NCI-H774 (cell line): ENCODE measurements around the gene TSPAN15.
"Not testable (repeated sequence)": the region's sequence is repeated elsewhere in the genome, so short reads cannot be mapped to it uniquely, and the experiment has no call there.

Source experiments
- DNase-seq: peaks from one replicate; lab custom pipeline; 2025; lab: John Stamatoyannopoulos, UW

TSPAN15 gene

GRCh38 chr10:69446650-69447151 lies 4.6 kb upstream of the TSPAN15 start:
- no peak for DNase-seq

GRCh38 chr10:69449841-69450240 lies 1.4 kb upstream of the TSPAN15 start:
- peak; percentile 65 for DNase-seq

DNA sequence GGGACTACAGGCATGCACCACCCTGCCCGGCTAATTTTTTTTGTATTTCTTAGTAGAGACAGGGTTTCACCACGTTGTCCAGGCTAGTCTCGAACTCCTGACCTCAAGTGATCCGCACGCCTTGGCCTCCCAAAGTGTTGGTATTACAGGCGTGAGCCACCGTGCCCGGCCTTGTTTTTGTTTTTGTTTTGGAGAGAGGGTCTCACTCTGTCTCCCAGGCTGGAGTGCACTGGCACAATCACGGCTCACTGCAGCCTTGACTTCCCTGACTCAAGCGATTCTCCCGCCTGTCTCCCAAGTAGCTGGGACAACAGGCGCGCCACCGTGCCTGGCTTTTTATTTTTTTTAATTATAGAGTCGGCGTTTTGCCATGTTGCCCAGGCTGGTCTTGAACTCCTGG lies 870 bp upstream of the TSPAN15 start:
- not testable (repeated sequence) for DNase-seq

GRCh38 chr10:69451784-69452251 lies 553 bp downstream of the TSPAN15 start:
- DNase-seq = peak; percentile 29

- DNase-seq = no peak
Observed at GRCh38 chr10:69452676-69453415, 1.6 kb downstream of the TSPAN15 start.

DNA sequence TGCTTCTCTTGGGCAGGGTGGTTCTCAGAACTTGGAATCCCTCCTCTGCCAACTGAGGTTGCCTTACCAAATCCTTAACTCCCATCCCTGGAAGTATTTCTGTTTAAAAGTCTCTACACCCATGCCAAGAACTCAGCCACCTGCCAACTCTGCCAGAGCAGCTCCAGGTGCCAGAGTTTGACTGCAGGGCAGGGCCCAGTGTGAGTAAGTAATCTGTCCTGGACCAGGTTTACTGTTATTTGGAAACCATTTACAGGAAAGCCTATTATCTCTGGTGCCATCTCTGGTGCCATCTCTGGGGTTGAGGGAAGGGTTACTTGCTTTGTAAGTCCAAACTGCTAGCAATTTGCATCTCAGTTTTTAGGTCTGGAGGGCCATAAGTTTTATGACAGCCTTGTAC lies 2.5 kb downstream of the TSPAN15 start:
- no peak for DNase-seq

GRCh38 chr10:69455006-69455763 lies 3.9 kb downstream of the TSPAN15 start:
- DNase-seq = no peak

- DNase-seq = no peak
Observed at GRCh38 chr10:69456880-69457693, 5.8 kb downstream of the TSPAN15 start.

DNA sequence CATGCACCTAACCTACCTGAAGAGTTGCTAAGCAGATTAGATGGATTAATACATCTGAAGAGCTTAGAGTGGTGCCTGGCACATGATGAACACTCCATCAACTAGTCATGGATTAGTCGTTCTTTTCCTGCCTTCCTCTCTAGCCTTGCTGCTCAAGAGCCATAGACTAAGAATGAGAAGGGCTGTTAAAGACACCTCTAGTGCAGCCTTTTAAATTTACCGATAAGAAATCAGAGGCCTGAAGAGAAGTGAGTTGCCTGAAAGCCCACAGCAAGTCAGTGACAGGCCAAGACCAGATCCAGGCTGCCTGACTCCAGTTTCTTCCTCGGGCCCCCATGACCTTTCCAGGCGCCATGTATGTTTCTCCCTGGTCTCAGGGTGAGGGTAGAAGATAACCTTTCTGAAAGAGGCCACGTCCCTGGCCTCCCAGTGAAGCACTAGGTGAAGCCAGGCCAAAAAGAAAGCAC lies 6.5 kb downstream of the TSPAN15 start:
- DNase-seq = no peak

- DNase-seq = no peak
Observed at GRCh38 chr10:69458430-69459100, 7.3 kb downstream of the TSPAN15 start.

DNA sequence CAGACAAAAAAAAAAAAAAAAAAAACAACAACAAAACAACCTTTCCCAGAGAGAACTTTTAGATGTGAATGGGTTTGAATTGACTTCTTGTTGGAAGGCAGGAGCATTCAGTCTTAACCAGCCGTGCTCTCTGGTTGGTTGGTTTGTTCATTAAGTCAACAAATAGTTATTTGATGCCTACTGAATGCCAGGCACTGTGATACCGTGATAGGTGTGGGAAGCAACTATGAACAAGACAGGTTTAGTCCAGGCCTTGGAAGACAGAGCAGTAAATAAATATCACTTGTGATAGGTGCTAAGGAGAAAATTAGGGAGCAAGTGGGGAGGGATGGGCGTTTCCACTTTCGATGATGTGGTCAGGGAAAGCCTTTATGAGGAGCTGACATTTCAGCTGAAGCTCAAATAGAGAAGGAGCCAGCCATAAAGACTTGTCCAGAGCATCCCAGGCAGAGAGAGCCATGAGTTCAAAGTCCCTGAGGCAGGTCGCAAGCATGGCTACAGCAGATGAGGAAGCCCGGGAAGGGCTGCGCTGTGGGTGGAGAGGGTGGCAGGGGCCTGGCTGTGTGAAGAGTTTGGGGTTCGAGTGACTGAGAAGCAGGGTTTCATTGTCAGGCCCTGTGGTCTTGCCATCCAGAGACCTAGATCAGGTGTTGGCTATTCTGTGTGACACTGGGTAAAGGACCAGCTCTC lies 8.0 kb downstream of the TSPAN15 start:
- no peak for DNase-seq

- no peak for DNase-seq
Observed at GRCh38 chr10:69459893-69460575, 8.8 kb downstream of the TSPAN15 start.

DNA sequence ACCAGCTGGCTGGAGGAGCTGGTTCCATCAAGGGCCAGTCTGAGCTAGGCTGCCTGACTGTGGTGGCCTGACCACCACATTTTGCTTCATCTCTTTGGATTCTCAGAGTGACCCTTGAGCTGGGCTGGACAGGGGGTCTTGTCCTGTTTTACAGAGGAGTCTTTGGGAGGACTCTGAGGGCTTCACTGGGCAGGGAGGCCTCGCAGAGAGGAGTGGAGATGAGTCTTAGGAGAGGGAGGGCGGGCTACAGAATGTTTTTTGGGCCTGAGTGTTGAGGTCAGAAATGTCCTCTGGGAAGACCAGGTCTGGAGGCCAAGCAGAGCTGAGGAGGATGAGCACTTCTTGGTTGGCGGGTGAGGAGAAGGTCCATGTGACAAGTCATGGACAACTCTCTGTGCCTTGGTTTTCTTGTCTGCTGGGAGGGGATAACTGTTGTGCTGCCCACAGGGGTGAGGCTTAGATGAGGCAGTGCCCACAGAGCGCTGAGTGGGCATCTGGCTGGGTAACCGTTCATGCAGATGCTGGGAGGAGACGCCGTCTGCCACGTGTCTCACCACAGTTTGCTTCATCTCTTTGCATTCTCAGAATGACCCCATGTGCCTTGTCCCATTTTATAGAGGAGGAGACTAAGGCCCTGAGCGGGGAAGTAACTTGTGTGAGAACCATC lies 9.4 kb downstream of the TSPAN15 start:
- DNase-seq = no peak

- DNase-seq = no peak
Observed at GRCh38 chr10:69461243-69462025, 10.2 kb downstream of the TSPAN15 start.

DNA sequence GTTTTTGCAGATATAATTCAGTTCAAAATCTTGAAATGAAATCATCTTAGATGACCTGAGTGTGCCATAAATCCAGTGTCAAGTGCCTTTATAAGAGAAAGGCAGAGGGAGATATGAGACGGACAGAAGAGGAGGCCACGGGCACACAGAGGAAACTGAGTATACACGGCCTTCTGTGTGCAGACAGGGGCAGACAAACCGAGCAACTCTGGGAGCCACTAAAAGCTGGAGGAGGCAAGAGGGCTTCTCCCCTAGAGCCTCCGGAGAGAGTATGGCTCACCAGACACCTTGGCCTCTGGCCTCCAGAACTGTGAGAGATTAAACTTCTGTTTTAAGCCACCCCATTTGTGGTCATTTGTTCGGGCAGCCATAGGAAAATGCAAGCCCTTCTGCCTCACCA lies 12.6 kb downstream of the TSPAN15 start:
- no peak for DNase-seq

GRCh38 chr10:69464401-69464800 lies 13.1 kb downstream of the TSPAN15 start:
- no peak for DNase-seq

DNA sequence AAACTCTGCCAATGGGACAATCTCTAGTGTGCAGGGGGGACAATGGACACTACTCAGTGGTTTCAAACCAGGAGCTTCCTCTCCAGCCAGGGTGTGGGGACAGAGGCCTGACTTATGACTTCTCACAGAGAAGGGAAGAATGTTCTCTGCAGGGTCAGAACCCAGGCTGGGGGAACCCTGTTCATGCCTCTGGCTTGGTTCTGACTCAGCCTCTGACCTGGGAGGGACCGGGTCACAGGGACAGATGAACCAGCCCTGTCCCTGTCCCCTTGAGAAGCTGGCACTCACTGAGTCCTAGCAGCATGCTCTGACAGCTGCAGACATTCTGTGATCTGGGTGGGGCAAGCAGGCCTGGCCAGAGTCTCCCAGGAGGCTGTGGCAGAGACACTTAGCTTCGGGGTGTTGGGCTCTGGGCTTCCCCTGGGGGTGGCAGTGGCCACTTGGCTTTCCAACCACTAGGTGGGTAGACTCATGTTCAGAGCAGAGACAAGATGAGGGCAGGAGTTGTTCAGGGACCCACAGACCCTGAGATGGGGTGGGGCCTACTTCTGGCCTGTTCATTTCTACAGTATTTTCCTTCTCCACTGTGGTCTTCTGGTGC lies 13.6 kb downstream of the TSPAN15 start:
- DNase-seq = no peak

DNA sequence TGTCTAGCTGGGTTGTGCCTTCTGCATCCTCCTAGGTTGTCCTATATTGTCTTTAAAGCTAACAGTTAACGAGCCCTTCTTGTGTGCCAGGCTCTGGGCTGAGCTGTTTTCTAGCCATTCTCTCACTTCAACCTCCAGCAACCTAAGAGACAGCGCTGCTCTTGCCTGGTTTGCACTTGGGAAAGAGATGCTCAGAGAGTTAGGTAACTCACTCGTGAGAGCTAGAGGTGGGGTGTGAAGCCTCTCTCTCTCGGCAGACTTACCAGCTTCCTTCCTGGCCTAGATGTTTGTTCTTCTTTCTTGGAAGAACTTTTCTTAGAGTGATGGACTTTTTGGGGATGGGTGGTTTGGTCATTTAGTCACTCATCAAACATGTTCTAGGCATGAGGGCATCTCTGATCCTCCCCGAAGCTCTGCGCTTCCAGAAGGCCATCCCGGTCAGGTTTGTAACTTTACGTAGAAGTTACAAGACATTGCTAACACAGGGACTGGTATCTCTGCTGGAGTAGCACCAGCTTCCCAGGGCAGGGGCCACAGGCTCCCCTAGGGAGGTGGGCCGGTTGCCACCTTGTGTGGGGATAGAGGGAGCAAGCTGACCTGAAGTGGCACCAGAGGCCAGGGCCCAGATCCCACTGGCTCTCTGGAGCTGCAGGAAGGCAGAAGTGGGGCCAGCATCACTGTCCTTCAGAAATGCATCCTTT lies 14.3 kb downstream of the TSPAN15 start:
- DNase-seq = no peak
